Measurements from ENCODE around the gene PLEKHA4.
A peak's percentile ranks its signal among the peaks of the same experiment; 100 is the strongest.
"Not testable (repeated sequence)": the region's sequence is repeated elsewhere in the genome, so short reads cannot be mapped to it uniquely, and the experiment has no call there.

PLEKHA4 gene

GRCh38 chr19:48859711-48860572 lies 8.5 kb downstream of the PLEKHA4 start:
- DNase-seq, result no peak

GRCh38 chr19:48858984-48859710 lies 9.3 kb downstream of the PLEKHA4 start:
- no peak for DNase-seq

GRCh38 chr19:48856921-48857320 lies 11.5 kb downstream of the PLEKHA4 start:
- peak; percentile 24 for DNase-seq

GRCh38 chr19:48854103-48854502 lies 14.3 kb downstream of the PLEKHA4 start:
- DNase-seq, result no peak

GRCh38 chr19:48853483-48853882 lies 14.9 kb downstream of the PLEKHA4 start:
- DNase-seq, result no peak

- DNase-seq, result no peak
Observed at GRCh38 chr19:48852292-48852691, 16.1 kb downstream of the PLEKHA4 start.

- not testable (repeated sequence) for DNase-seq
Observed at GRCh38 chr19:48846659-48847058, 21.8 kb downstream of the PLEKHA4 start.

- DNase-seq, result no peak
Observed at GRCh38 chr19:48845384-48845783, 23.0 kb downstream of the PLEKHA4 start.

GRCh38 chr19:48844472-48844871 lies 23.9 kb downstream of the PLEKHA4 start:
- peak; percentile 44 for DNase-seq

- peak; percentile 26 for DNase-seq
Observed at GRCh38 chr19:48842789-48843162, 25.6 kb downstream of the PLEKHA4 start.

- DNase-seq, result no peak
Observed at GRCh38 chr19:48841571-48841970, 26.8 kb downstream of the PLEKHA4 start.

- no peak for DNase-seq
Observed at GRCh38 chr19:48841047-48841446, 27.4 kb downstream of the PLEKHA4 start.

GRCh38 chr19:48837687-48838086 lies 30.7 kb downstream of the PLEKHA4 start:
- DNase-seq, result no peak

GRCh38 chr19:48837051-48837524 lies 31.3 kb downstream of the PLEKHA4 start:
- peak; percentile 69 for DNase-seq

GRCh38 chr19:48836089-48837017 lies 32.1 kb downstream of the PLEKHA4 start, which contains the start of gene HSD17B14:
Gene HSD17B14 (minus strand): TSS chr19:48836491. CDS start chr19:48836411, 80 bp downstream.
- DNase-seq, result no peak

- peak; percentile 81 for DNase-seq
Observed at GRCh38 chr19:48835734-48836088, 32.7 kb downstream of the PLEKHA4 start.

- DNase-seq, result no peak
Observed at GRCh38 chr19:48833977-48834376, 34.4 kb downstream of the PLEKHA4 start.

- DNase-seq, result no peak
Observed at GRCh38 chr19:48833049-48833448, 35.4 kb downstream of the PLEKHA4 start.

- DNase-seq, result no peak
Observed at GRCh38 chr19:48830965-48831364, 37.5 kb downstream of the PLEKHA4 start.

GRCh38 chr19:48830088-48830487 lies 38.3 kb downstream of the PLEKHA4 start:
- no peak for DNase-seq

GRCh38 chr19:48826606-48827020 lies 41.8 kb downstream of the PLEKHA4 start:
- no peak for DNase-seq

- DNase-seq, result no peak
Observed at GRCh38 chr19:48822514-48822913, 45.9 kb downstream of the PLEKHA4 start.

GRCh38 chr19:48821633-48822032 lies 46.8 kb downstream of the PLEKHA4 start:
- DNase-seq, result no peak

Measured in MV-4-11 (cell line).